Measurements from ENCODE around the gene IRF2BP2. TPM values are rescaled to one million over a fixed set of nuclear protein-coding genes. Genes with fewer than 3 reads are reported as not detected.

IRF2BP2 gene
- total RNA-seq, 2 donors from 2014 or later: 111 to 124 TPM

GRCh38 chr1:234631721-234632125 is 21.7 kb upstream of the IRF2BP2 start:
- Histone ChIP-seq H3K27me3 (replicated peaks; ENCODE audit: insufficient read depth) (no peaks in the 10 kb centered on the region), H3K4me1 (replicated peaks) (no peaks in the 10 kb centered on the region), H3K9me3 (no peaks in the 10 kb centered on the region), H3K27ac (no peak overlapping the region), H3K4me3 (no peak overlapping the region), H3K36me3 (no peaks in the 10 kb centered on the region)
- intact Hi-C loops (cut with DNase I): no loop called here
- TF ChIP-seq CTCF (IDR thresholded peaks at IDR 0.05) (no peak), POLR2A (IDR thresholded peaks at IDR 0.05) (no peak), POLR2AphosphoS5 (IDR thresholded peaks at IDR 0.05) (no peak)
- no peak for DNase-seq (ENCODE audit: low spot score)
- 56% methylated on average over 1 of the region's 1 CpG for WGBS

- Histone ChIP-seq H3K4me3 (no peak overlapping the region), H3K36me3 (no peaks in the 10 kb centered on the region), H3K27ac (no peak overlapping the region), H3K9me3 (no peaks in the 10 kb centered on the region), H3K4me1 (replicated peaks) (no peaks in the 10 kb centered on the region), H3K27me3 (replicated peaks; ENCODE audit: insufficient read depth) (no peaks in the 10 kb centered on the region)
- intact Hi-C loops (cut with DNase I): loop anchor here (10.0 kb wide), 1 partner anchor 46 kb away; no protein-coding TSS in a partner anchor
- DNase-seq (ENCODE audit: low spot score): no peak
- WGBS: 79% methylated on average over 4 of the region's 4 CpGs
- no peak for TF ChIP-seq POLR2A (IDR thresholded peaks at IDR 0.05)
- TF ChIP-seq CTCF (IDR thresholded peaks at IDR 0.05): no peak
- TF ChIP-seq POLR2AphosphoS5 (IDR thresholded peaks at IDR 0.05): no peak
Measured at GRCh38 chr1:234629026-234629425, 19.0 kb upstream of the IRF2BP2 start.

- Histone ChIP-seq H3K4me1 (replicated peaks) (no peaks in the 10 kb centered on the region), H3K27me3 (replicated peaks; ENCODE audit: insufficient read depth) (no peaks in the 10 kb centered on the region), H3K27ac (no peak overlapping the region), H3K9me3 (no peaks in the 10 kb centered on the region), H3K36me3 (no peaks in the 10 kb centered on the region), H3K4me3 (no peak overlapping the region)
- WGBS: 38% methylated on average over 5 of the region's 5 CpGs
- no peak for TF ChIP-seq CTCF (IDR thresholded peaks at IDR 0.05)
- TF ChIP-seq POLR2AphosphoS5 (IDR thresholded peaks at IDR 0.05): no peak
- TF ChIP-seq POLR2A (IDR thresholded peaks at IDR 0.05): no peak
- intact Hi-C loops (cut with DNase I): loop anchor here (10.0 kb wide), 1 partner anchor 47 kb away; no protein-coding TSS in a partner anchor
- DNase-seq (ENCODE audit: low spot score): no peak
Measured at GRCh38 chr1:234628089-234628488, 18.1 kb upstream of the IRF2BP2 start.

GRCh38 chr1:234627009-234627950 is 17.3 kb upstream of the IRF2BP2 start:
- Histone ChIP-seq H3K27me3 (replicated peaks; ENCODE audit: insufficient read depth) (no peaks in the 10 kb centered on the region), H3K27ac (no peak overlapping the region), H3K4me3 (no peak overlapping the region), H3K4me1 (replicated peaks) (no peaks in the 10 kb centered on the region), H3K9me3 (no peaks in the 10 kb centered on the region), H3K36me3 (no peaks in the 10 kb centered on the region)
- TF ChIP-seq POLR2AphosphoS5 (IDR thresholded peaks at IDR 0.05) (no peak), CTCF (IDR thresholded peaks at IDR 0.05) (no peak), POLR2A (IDR thresholded peaks at IDR 0.05) (no peak)
- 89% methylated on average over 11 of the region's 11 CpGs for WGBS
- no peak for DNase-seq (ENCODE audit: low spot score)
- intact Hi-C loops (cut with DNase I): loop anchor here (10.0 kb wide), 1 partner anchor 48 kb away; no protein-coding TSS in a partner anchor
